ENCODE results near the gene MMP28.

- TF ChIP-seq ESRRA (IDR thresholded peaks at IDR 0.05; ENCODE audit: low read length) (no peak), BRCA1 (IDR thresholded peaks at IDR 0.05; ENCODE audit: low read depth, low read length) (no peak), RAD51 (IDR thresholded peaks at IDR 0.05) (no peak), GABPA (IDR thresholded peaks at IDR 0.05; ENCODE audit: low read depth) (no peak), ATF3 (IDR thresholded peaks at IDR 0.05; ENCODE audit: borderline replicate concordance, extremely low read depth, low read depth, low read length) (no peak), POLR2A (IDR thresholded peaks at IDR 0.05; ENCODE audit: low read depth, low read length) (no peak), IKZF1 (conservative IDR thresholded peaks at IDR 0.05) (no peak), SMC3 (IDR thresholded peaks at IDR 0.05; ENCODE audit: borderline replicate concordance, low read length) (no peak), ATF2 (IDR thresholded peaks at IDR 0.05; ENCODE audit: low read length) (no peak), EP300 (IDR thresholded peaks at IDR 0.05; ENCODE audit: borderline replicate concordance in 1 of 2, control insufficient read depth in 1 of 2, low read depth in 2 of 2, low read length in 2 of 2) (no peak), ZNF274 (IDR thresholded peaks at IDR 0.05; ENCODE audit: insufficient read depth, insufficient read length) (no peak)
These were observed 26.6 kb downstream of the MMP28 start for GRCh38 chr17:35768797-35769196.
